22Rv1 (cell line): ENCODE data around the gene CMIP.

Experiments
- H3K27ac ChIP-seq: fragments of 450-650 bp; 2 replicates; pipeline ENCODE4 v1.5.1; 2017
- ZFX ChIP-seq: fragments of 450-650 bp; IDR thresholded peaks from 2 replicates; pipeline ENCODE4 v1.6.1; 2017; ENCODE audit warnings: antibody characterized with exemption, borderline replicate concordance
- TF ChIP-seq, protein P1 (sequence below): fragments of 450-650 bp; IDR thresholded peaks from 2 replicates; pipeline ENCODE4 v1.5.1; 2017; ENCODE audit warnings: mild to moderate bottlenecking

Gene CMIP

DNA sequence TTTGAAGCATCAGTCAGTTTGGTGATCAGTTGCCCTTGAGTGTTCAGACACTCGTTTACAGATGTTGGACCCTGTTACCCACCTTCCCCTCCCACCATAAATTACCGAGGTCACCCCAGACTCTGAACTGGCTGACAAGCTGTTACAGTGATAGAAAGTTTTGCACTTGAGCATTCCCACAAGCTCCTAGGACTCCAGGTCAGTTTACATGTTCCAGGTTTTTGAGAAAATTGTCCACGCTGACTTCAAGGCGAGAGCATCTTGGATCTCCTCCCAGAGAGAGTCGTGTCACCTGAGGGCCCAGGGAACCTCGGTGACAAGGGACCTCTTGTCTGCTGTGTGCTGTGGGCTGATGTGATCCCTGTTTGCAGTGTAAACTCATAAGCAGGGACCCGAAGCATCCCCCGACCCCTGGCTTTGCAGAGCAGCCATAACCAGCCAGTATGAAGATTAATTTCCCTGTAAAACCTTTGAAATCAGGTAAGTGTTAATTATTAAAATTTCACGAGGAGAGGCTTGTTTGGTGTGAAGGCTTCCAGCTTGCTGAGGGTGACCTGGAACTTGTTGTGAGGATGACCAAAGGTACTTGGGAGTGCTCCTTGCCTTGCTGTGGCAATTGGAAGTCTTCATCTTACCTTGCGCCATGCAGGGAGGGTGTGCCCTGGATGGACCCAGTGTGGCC lies 91.2 kb downstream of the CMIP start:
- TF ChIP-seq, protein P1, sequence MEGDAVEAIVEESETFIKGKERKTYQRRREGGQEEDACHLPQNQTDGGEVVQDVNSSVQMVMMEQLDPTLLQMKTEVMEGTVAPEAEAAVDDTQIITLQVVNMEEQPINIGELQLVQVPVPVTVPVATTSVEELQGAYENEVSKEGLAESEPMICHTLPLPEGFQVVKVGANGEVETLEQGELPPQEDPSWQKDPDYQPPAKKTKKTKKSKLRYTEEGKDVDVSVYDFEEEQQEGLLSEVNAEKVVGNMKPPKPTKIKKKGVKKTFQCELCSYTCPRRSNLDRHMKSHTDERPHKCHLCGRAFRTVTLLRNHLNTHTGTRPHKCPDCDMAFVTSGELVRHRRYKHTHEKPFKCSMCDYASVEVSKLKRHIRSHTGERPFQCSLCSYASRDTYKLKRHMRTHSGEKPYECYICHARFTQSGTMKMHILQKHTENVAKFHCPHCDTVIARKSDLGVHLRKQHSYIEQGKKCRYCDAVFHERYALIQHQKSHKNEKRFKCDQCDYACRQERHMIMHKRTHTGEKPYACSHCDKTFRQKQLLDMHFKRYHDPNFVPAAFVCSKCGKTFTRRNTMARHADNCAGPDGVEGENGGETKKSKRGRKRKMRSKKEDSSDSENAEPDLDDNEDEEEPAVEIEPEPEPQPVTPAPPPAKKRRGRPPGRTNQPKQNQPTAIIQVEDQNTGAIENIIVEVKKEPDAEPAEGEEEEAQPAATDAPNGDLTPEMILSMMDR = no peak
- TF ChIP-seq ZFX = no peak

DNA sequence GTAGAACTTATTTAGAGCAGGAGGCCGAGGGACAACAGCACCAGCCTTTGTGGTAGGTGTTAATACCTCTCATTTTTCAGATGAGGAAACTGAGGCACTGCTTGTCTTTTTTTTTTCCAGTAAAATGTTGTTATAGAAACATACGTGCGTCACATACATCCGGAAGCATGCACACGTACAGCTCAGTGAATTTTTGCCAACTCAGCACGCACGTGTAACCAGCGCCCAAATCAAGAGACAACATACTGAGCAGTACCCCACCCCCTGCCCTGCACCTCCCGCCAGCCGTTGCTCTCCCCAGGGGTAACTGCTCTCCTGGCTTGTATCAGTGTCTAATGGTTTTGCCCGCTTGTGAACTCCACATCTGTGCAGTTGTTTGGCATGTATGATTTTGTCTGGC lies 92.0 kb downstream of the CMIP start:
- H3K27ac ChIP-seq = no peak overlapping the region
- TF ChIP-seq, protein P1 = no peak
- no peak for TF ChIP-seq ZFX

More for the DNA sequence above, 91.2 kb downstream of the CMIP start:
- H3K27ac ChIP-seq = no peak overlapping the region

DNA sequence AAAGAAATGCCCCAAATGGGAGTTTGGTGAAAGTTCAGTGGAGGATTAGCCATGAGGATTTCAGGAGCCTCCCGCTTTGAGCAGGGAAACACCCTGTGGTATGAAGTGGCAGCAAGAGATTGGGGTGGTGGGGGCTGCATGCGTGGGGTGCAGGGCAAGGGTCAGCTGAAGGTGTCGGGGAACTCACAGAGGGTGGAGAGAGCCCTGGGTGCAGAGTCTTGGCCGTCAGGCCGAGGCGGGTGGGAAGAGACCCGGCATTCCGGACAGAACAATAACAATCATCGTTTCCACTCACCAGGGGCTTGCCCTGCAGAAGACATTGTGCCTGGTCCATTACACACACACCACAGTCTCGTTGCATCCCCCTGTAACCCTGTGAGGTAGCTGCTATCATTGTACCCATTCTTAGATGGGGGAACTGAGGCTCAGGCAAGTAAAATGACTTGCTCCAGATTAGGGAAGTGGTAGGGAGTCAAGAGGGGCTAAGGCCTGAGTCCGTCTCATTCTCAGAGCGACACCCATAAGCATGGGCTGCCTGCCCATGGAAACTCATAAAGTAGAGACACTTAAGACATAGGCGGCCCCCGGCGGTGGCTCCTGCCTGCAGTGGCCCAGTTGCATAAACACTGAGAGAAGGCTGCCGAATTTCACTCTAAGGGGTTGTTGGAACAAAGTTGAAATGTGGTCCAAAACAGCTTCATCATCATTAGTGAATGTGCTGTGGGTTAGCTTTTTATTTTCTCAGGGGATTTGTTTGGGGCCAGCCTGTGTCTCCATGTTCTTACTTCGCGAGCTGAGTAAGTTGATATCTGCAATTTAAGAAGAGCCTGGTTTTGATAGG lies 93.3 kb downstream of the CMIP start:
- no peak overlapping the region for H3K27ac ChIP-seq
- TF ChIP-seq, protein P1 = no peak
- no peak for TF ChIP-seq ZFX

DNA sequence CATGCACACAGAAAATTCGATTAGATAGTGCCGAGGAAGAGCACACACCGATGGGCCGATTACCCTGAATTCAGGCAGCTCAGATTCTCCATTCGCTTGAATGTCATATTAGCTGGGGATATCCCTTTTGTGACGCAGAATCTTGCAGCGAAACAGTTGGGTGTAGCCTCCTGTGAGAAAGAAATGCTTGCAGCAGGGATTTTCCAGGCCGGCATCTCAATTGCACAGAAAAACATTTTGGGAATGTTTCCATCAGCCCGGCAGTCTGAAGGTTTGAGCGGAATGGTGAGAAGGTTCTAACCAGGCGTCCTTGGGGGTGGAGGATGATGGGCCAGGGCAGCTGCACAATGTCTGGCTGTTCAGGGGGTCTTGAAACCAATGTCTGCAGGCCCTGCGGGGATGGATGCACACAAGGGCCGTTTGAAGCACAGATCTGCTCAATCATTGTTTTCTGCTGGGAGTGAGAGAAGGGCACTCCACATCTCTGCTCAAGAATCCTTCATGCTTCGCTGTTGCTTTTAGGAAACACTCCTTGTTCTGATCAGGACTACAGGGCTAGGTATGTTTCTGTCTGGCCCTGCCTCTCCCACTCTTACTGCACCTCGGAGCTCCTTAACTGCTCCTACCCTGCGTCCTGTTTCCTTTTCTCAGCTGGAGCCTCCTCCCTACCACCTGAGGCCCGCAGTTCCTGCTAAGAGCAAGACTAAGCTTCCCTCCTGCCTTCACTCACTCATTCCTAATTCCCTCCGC lies 94.6 kb downstream of the CMIP start:
- no peak overlapping the region for H3K27ac ChIP-seq
- TF ChIP-seq, protein P1 = no peak
- no peak for TF ChIP-seq ZFX

DNA sequence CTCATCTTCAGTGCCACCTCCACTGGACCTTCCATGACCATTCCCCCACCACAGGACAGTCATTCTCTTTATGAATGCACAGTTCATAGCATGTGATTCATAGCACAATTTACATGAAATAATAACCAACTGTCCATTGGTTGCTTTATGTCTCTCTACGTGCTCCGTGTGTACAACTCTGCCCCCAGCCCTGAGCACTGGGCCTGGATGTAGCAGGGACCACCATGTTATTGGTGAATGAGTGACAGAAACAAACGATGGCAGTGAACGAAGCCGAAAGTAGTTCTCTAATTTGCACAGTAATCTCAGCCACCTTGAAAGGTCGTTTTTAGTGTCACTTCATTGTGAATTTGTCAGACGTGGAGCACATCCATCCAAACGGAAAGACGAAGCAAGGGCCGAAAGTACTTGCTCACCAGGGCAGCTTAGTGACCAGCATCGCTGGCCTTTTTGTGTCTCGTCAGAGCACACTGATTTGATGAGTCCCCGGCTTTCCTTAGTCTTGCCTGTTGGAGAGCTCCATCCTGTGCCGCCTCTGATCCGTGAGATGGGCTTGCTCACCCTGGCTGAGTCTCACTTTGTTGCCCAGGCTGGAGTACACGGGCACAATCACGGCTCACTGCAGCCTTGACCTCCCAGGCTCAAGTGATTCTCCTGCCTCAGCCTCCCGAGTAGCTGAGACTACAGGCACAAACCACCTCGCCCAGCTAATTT lies 95.3 kb downstream of the CMIP start:
- no peak for TF ChIP-seq ZFX
- TF ChIP-seq, protein P1 = no peak
- no peak overlapping the region for H3K27ac ChIP-seq

DNA sequence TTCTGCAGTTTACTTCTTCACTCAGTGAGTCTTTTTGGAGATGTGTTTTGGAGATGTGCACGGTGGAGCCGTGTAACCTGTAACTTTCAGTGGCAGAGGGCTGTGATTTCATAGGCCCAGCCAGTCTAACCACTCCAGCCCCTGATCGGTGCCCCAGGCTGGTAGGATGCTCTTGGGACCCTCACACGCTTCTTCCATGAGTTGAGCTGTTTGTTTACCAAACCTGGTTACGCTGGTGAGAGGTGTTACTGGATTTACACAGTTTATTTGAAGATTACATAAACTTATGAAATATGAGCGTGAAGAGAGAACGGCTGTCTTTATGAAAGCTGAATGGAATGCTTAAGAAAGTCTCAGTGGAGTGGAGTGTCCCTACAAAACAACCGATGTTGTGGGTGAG lies 96.7 kb downstream of the CMIP start:
- TF ChIP-seq, protein P1 = no peak
- TF ChIP-seq ZFX = no peak
- no peak overlapping the region for H3K27ac ChIP-seq
